Skeletal muscle tissue (tissue), 4 donors: ENCODE results near the gene ZBP1. TPM values are rescaled to one million over a fixed set of nuclear protein-coding genes. Genes with fewer than 3 reads are reported as not detected.

Experiments used
- H3K27ac ChIP-seq: one replicate; pipeline ENCODE4 v1.7.0; 2013; ENCODE audit warnings: mild to moderate bottlenecking, low read depth, low read length, inconsistent platforms
- H3K27me3 ChIP-seq, 3 donors: one replicate each; pipeline ENCODE4 v1.7.0; 2013; ENCODE audit warnings: low read length in 3 of 3; ENCODE audit not compliant: control insufficient read depth in 3 of 3, insufficient read depth in 3 of 3
- H3K36me3 ChIP-seq, 3 donors: one replicate each; pipeline ENCODE4 v1.7.0; 2013; ENCODE audit warnings: low read length in 3 of 3; ENCODE audit not compliant: control insufficient read depth in 3 of 3, insufficient read depth in 3 of 3
- H3K4me1 ChIP-seq, 3 donors: one replicate each; pipeline ENCODE4 v1.7.0; 2013; ENCODE audit warnings: low read length in 3 of 3, mild to moderate bottlenecking in 3 of 3; ENCODE audit not compliant: control insufficient read depth in 3 of 3, insufficient read depth in 3 of 3
- H3K4me3 ChIP-seq, 3 donors: one replicate each; pipeline ENCODE4 v1.7.0; 2013; ENCODE audit warnings: low read length in 3 of 3
- H3K9ac ChIP-seq, 3 donors: one replicate each; pipeline ENCODE4 v1.7.0; 2013; ENCODE audit warnings: low read length in 3 of 3, mild to moderate bottlenecking in 3 of 3, moderate library complexity in 2 of 3, low read depth in 1 of 3
- H3K9me3 ChIP-seq, 3 donors: one replicate each; pipeline ENCODE4 v1.7.0; 2013; ENCODE audit warnings: low read length in 3 of 3; ENCODE audit not compliant: control insufficient read depth in 3 of 3
- total RNA-seq: library from RNA; depleted of rRNA; stranded (reverse); fragments of >200 nt; gene quantifications from one replicate; pipeline ENCODE4 v1.2.3, GENCODE V29; 2014
- donor health status: Osteomylitis.

ZBP1 gene
- total RNA-seq, 1 donor from 2014 or later: under 0.01 TPM

GRCh38 chr20:57618091-57618763, 2.0 kb downstream of the ZBP1 start:
- Histone ChIP-seq H3K27ac (no peak overlapping the region), H3K4me3 (no peak overlapping the region), H3K4me1 (peaks cover 2 to 7% (median 3%) of the 10 kb centered on the region in 3 donors), H3K9me3 (no peaks in the 10 kb centered on the region), H3K9ac (no peak overlapping the region), H3K36me3 (no peaks in the 10 kb centered on the region), H3K27me3 (peaks cover 11 to 27% (median 11%) of the 10 kb centered on the region in 3 donors)

GRCh38 chr20:57617079-57617795, 3.0 kb downstream of the ZBP1 start:
- Histone ChIP-seq H3K27ac (no peak overlapping the region), H3K9me3 (no peaks in the 10 kb centered on the region), H3K27me3 (peaks cover 5 to 31% (median 8%) of the 10 kb centered on the region in 3 donors), H3K36me3 (no peaks in the 10 kb centered on the region), H3K9ac (no peak overlapping the region), H3K4me1 (peaks cover 2 to 7% (median 3%) of the 10 kb centered on the region in 3 donors), H3K4me3 (no peak overlapping the region)

GRCh38 chr20:57616143-57616951, 3.9 kb downstream of the ZBP1 start:
- Histone ChIP-seq H3K36me3 (no peaks in the 10 kb centered on the region), H3K27ac (no peak overlapping the region), H3K9me3 (no peaks in the 10 kb centered on the region), H3K9ac (no peak overlapping the region), H3K4me1 (peaks cover 2 to 7% (median 3%) of the 10 kb centered on the region in 3 donors), H3K4me3 (no peak overlapping the region), H3K27me3 (peaks cover 5 to 34% (median 8%) of the 10 kb centered on the region in 3 donors)

GRCh38 chr20:57615445-57615811, 4.8 kb downstream of the ZBP1 start:
- no peaks in the 10 kb centered on the region for H3K9me3 ChIP-seq
- H3K4me1 ChIP-seq: peaks cover 2 to 4% (median 3%) of the 10 kb centered on the region in 3 donors
- H3K9ac ChIP-seq: no peak overlapping the region
- no peak overlapping the region for H3K4me3 ChIP-seq
- no peak overlapping the region for H3K27ac ChIP-seq
- peaks cover 8 to 36% (median 8%) of the 10 kb centered on the region in 3 donors for H3K27me3 ChIP-seq
- H3K36me3 ChIP-seq: no peaks in the 10 kb centered on the region

- Histone ChIP-seq H3K4me1 (peaks cover 0 to 3% (median 2%) of the 10 kb centered on the region in 3 donors), H3K9me3 (no peaks in the 10 kb centered on the region), H3K9ac (no peak overlapping the region), H3K27ac (no peak overlapping the region), H3K36me3 (no peaks in the 10 kb centered on the region), H3K27me3 (peaks cover 8 to 41% (median 13%) of the 10 kb centered on the region in 3 donors), H3K4me3 (no peak overlapping the region)
Measured at GRCh38 chr20:57614490-57615444, 5.5 kb downstream of the ZBP1 start.

- no peak overlapping the region for H3K27ac ChIP-seq
- no peak overlapping the region for H3K9ac ChIP-seq
- H3K4me3 ChIP-seq: no peak overlapping the region
- H3K9me3 ChIP-seq: no peaks in the 10 kb centered on the region
- H3K4me1 ChIP-seq: no peaks in the 10 kb centered on the region
- H3K27me3 ChIP-seq: peaks cover 8 to 54% (median 25%) of the 10 kb centered on the region in 3 donors
- no peaks in the 10 kb centered on the region for H3K36me3 ChIP-seq
Measured at GRCh38 chr20:57613481-57613921, 6.7 kb downstream of the ZBP1 start.

- H3K4me1 ChIP-seq: no peaks in the 10 kb centered on the region
- no peak overlapping the region for H3K9ac ChIP-seq
- no peaks in the 10 kb centered on the region for H3K9me3 ChIP-seq
- H3K27me3 ChIP-seq: peaks cover 8 to 56% (median 28%) of the 10 kb centered on the region in 3 donors
- no peak overlapping the region for H3K4me3 ChIP-seq
- H3K36me3 ChIP-seq: no peaks in the 10 kb centered on the region
- H3K27ac ChIP-seq: no peak overlapping the region
Measured at GRCh38 chr20:57612916-57613315, 7.3 kb downstream of the ZBP1 start.

- Histone ChIP-seq H3K9me3 (no peaks in the 10 kb centered on the region), H3K4me3 (no peak overlapping the region), H3K9ac (no peak overlapping the region), H3K27me3 (peaks cover 8 to 53% (median 27%) of the 10 kb centered on the region in 3 donors), H3K36me3 (no peaks in the 10 kb centered on the region), H3K27ac (no peak overlapping the region), H3K4me1 (no peaks in the 10 kb centered on the region)
Measured at GRCh38 chr20:57612436-57612835, 7.8 kb downstream of the ZBP1 start.
